Right lobe of liver (tissue), 6 donors: ENCODE results near the gene PIGZ. TPM values are rescaled to one million over a fixed set of nuclear protein-coding genes. Genes with fewer than 3 reads are reported as not detected.
A peak's percentile ranks its signal among the peaks of the same experiment; 100 is the strongest.

Experiments
- ATAC-seq, 4 donors: fragments of 200-7000 bp; cut with Tn5 transposase; one replicate each; pipeline ENCODE4 v1.9.1; 2020; ENCODE audit warnings: mild to moderate bottlenecking in 4 of 4, moderate library complexity in 4 of 4
- DNase-seq, 3 donors: peaks; one replicate each; pipeline ENCODE4 v3.0.0-alpha.2; 2020
- H3K27ac ChIP-seq, 3 donors: fragments of 200-600 bp; one replicate each; pipeline ENCODE4 v1.8.0; 2022
- H3K27me3 ChIP-seq, 2 donors: fragments of 200-600 bp; one replicate each; pipeline ENCODE4 v1.8.0; 2022
- H3K36me3 ChIP-seq, 4 donors: fragments of 200-600 bp; sonication (generic) in 1 of 4; one replicate each; pipeline versions ENCODE4 v1.5.1 to v1.8.0; 2017 to 2022; ENCODE audit warnings: control low read depth in 1 of 4
- H3K4me1 ChIP-seq, 4 donors: fragments of 200-600 bp; sonication (generic) in 1 of 4; one replicate each; pipeline versions ENCODE4 v1.5.1 to v1.8.0; 2017 to 2022; ENCODE audit warnings: control low read depth in 1 of 4
- H3K4me3 ChIP-seq, 3 donors: fragments of 200-600 bp; one replicate each; pipeline ENCODE4 v1.8.0; 2022
- H3K9me3 ChIP-seq, 4 donors: fragments of 200-600 bp; sonication (generic) in 1 of 4; one replicate each; pipeline versions ENCODE4 v1.5.1 to v1.8.0; 2017 to 2022; ENCODE audit warnings: control low read depth in 1 of 4
- CTCF ChIP-seq, 4 donors: fragments of 200-600 bp in 3 of 4; fragments of 450-650 bp in 1 of 4; IDR thresholded peaks; one replicate each; pipeline versions ENCODE4 v1.5.1 to v1.8.0; 2016 to 2022; ENCODE audit warnings: antibody characterized with exemption in 4 of 4, mild to moderate bottlenecking in 2 of 4
- POLR2A ChIP-seq: fragments of 450-650 bp; IDR thresholded peaks from one replicate; pipeline ENCODE4 v1.6.1; 2017; ENCODE audit warnings: antibody characterized with exemption, mild to moderate bottlenecking
- WGBS: methylation state at CpG from one replicate; pipeline ENCODE4 v1.1.6; 2018; ENCODE audit warnings: low coverage, low lambda C conversion rate; ENCODE audit not compliant: insufficient coverage; ENCODE audit errors: missing lambda C conversion rate; 5-methylcytosine and 5-hydroxymethylcytosine counted together
- intact Hi-C, 2 donors: fragments of 100-400 bp; cut with DNase I; formaldehyde crosslinking; loops; one replicate each; pipeline versions ENCODE4 v1.11.2 to v1.14.1; 2022
- total RNA-seq, 6 experiments: library from RNA; depleted of rRNA in 2 of 6; stranded (reverse); fragments of >200 nt in 2 of 6; fragmentation: NEBNext Ultra II Directional in 3 of 6; extraction: Animal tissue kit (Norgen Biotek cat#: 25700) in 3 of 6; gene quantifications; one replicate each; pipeline versions ENCODE4 v1.1.0 to v1.2.4, GENCODE V29; 2016 to 2023
- donor health status: DM: no; HTN: yes; CAD: no.
- donor health status: DM: no; HTN: no; CAD: no.
- donor health status: DM: no; HTN: no; CAD: no.
- donor health status: DM: no; HTN: yes; CAD: no.
- donor health status: DM: no; HTN: yes; CAD: no.

The PIGZ gene
- total RNA-seq, 6 experiments from 2014 or later: 1.2 to 2.8 (median 2.4) TPM

DNA sequence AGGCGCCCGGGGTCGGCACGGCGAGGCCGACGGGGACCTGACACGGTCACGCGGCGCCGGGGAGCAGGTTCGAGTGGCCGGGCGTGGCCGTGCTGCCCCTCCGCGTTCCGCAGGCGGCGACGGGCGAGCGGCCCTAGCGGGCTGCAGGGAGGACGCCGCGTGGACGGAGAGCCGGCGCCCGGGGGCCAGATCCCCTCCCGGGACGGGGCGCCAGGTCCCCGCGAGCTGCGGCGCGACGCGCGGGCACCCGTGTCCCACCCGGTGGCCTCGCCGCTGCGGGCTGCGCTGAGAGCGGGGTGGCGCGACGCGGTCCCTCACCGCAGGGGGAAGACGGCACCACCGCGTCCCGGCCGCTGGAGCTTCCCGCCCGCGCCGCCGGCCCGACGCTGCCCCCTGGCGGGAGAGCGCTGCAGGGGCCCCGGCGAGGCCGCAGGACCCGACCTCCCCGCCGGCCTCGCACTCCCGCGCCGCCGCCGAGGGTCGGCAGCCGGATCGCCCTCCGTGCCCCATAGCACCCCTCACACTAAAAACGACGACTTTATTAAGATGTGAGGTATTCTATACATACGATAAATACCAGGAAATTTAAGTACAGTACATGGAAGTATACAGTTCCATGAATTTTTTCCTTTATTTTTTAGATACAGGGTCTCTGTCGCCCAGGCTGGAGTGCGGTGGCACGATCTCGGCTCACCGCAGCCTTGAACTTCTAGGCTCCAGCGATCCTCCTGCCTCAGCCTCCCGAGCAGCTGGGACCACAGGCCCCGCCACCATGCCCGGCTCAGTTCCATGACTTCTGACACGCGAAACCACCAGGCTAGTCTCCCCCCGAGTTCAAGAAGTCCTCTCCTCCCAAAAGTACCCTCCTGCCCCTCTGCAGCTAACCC is 1.3 kb upstream of the PIGZ start:
- peak; percentile 88 to 94 (median 91) for ATAC-seq
- Histone ChIP-seq H3K27me3 (no peaks in the 10 kb centered on the region), H3K36me3 (no peaks in the 10 kb centered on the region), H3K27ac (peak overlapping the region in 2 of 3 donors; percentile 22 to 67), H3K9me3 (no peaks in the 10 kb centered on the region), H3K4me1 (peaks cover 0 to 6% (median 0%) of the 10 kb centered on the region in 4 donors), H3K4me3 (peak overlapping the region; percentile 70 to 90 (median 74))
- intact Hi-C loops: loop anchor here in 1 of 2 donors (10.0 kb wide), 1 partner anchor 125 kb away; no protein-coding TSS in a partner anchor
- WGBS: 28% methylated on average over 11 of the region's 100 CpGs
- DNase-seq: peak; percentile 71 to 76 (median 71)
- peak; percentile 15 for TF ChIP-seq POLR2A
- peak; percentile 74 to 96 (median 90) for TF ChIP-seq CTCF (IDR thresholded peaks at IDR 0.05)

- intact Hi-C loops: loop anchor here in 1 of 2 donors (10.0 kb wide), 1 partner anchor 124 kb away; no protein-coding TSS in a partner anchor
- DNase-seq: peak in 1 of 3 donors; percentile 55
- ATAC-seq: peak; percentile 26 to 47 (median 32)
- TF ChIP-seq CTCF (IDR thresholded peaks at IDR 0.05): no peak
- no peak for TF ChIP-seq POLR2A
- Histone ChIP-seq H3K36me3 (no peaks in the 10 kb centered on the region), H3K4me1 (peaks cover 0 to 6% (median 0%) of the 10 kb centered on the region in 4 donors), H3K4me3 (peak overlapping the region; percentile 70 to 90 (median 74)), H3K27me3 (no peaks in the 10 kb centered on the region), H3K27ac (peak overlapping the region in 2 of 3 donors; percentile 22 to 67), H3K9me3 (no peaks in the 10 kb centered on the region)
- no CpG with 5 or more reads among the region's 72 CpGs for WGBS
Measured at GRCh38 chr3:196969134-196969659, 564 bp upstream of the PIGZ start.

GRCh38 chr3:196967412-196968232 is 1.0 kb downstream of the PIGZ start:
- peak overlapping the region; percentile 70 to 90 (median 79) for H3K4me3 ChIP-seq
- WGBS: 85% methylated on average over 12 of the region's 35 CpGs
- TF ChIP-seq CTCF (IDR thresholded peaks at IDR 0.05): no peak
- TF ChIP-seq POLR2A: no peak
- no peaks in the 10 kb centered on the region for H3K27me3 ChIP-seq
- H3K4me1 ChIP-seq: peaks cover 0 to 6% (median 0%) of the 10 kb centered on the region in 4 donors
- DNase-seq (no peak), ATAC-seq (no peak)
- no peaks in the 10 kb centered on the region for H3K36me3 ChIP-seq
- intact Hi-C loops: loop anchor here in 1 of 2 donors (10.0 kb wide), 1 partner anchor 123 kb away; no protein-coding TSS in a partner anchor
- H3K27ac ChIP-seq: no peak overlapping the region
- no peaks in the 10 kb centered on the region for H3K9me3 ChIP-seq
